Measurements from ENCODE around the gene CRACR2A.

- TF ChIP-seq EP300 (IDR thresholded peaks at IDR 0.05; ENCODE audit: borderline replicate concordance) (no peak), ZBTB7A (IDR thresholded peaks at IDR 0.05; ENCODE audit: low read depth) (no peak), EGR1 (IDR thresholded peaks at IDR 0.05) (no peak), MAX (IDR thresholded peaks at IDR 0.05) (no peak), USF1 (IDR thresholded peaks at IDR 0.05) (no peak), FOXM1 (IDR thresholded peaks at IDR 0.05; ENCODE audit: borderline replicate concordance, low read depth) (no peak), CEBPB (IDR thresholded peaks at IDR 0.05) (no peak), CREB1 (IDR thresholded peaks at IDR 0.05; ENCODE audit: low read depth) (no peak)
These were observed 39.4 kb downstream of the CRACR2A start for GRCh38 chr12:3713483-3713882.

All from Ishikawa (cell line).